ENCODE data around the gene CDNF. TPM values are rescaled to one million over a fixed set of nuclear protein-coding genes. Genes with fewer than 3 reads are reported as not detected.

CDNF gene
- total RNA-seq, 1 experiment from 2014 or later: 0.34 TPM

- no peaks in the 10 kb centered on the region for H3K36me3 ChIP-seq (ENCODE audit: insufficient read depth, low read length, poor library complexity, severe bottlenecking)
- peak; percentile 48 for DNase-seq (ENCODE audit: low spot score)
- intact Hi-C loops (cut with micrococcal nuclease; ENCODE audit: unreplicated experiment): no loop called here
- ChIA-PET CTCF (no interaction called here), POLR2A (ENCODE audit: low non-redundant PET) (no interaction called here)
- no peaks in the 10 kb centered on the region for H3K27me3 ChIP-seq (replicated peaks; ENCODE audit: insufficient read depth, low read depth, low read length, poor library complexity)
- H3K4me3 ChIP-seq (ENCODE audit: low read depth, low read length, poor library complexity, severe bottlenecking): no peak overlapping the region
- no TSS peak for BruUV-seq (replicated peaks)
- no peak for TF ChIP-seq EZH2 (IDR thresholded peaks at IDR 0.05; ENCODE audit: borderline replicate concordance, low read depth, low read length, poor library complexity, severe bottlenecking)
- TF ChIP-seq CTCF (conservative IDR thresholded peaks at IDR 0.05; ENCODE audit: low read depth, low read length): no peak
- no peak overlapping the region for H3K27ac ChIP-seq (ENCODE audit: low read depth, low read length, poor library complexity, severe bottlenecking)
- H3K4me1 ChIP-seq (ENCODE audit: insufficient read depth, low read length, poor library complexity, severe bottlenecking): no peaks in the 10 kb centered on the region
- H3K9me3 ChIP-seq (ENCODE audit: low read depth, low read length, poor library complexity, severe bottlenecking): no peaks in the 10 kb centered on the region
Observed at GRCh38 chr10:14812271-14812670, 25.6 kb downstream of the CDNF start.

GRCh38 chr10:14810969-14811953 lies 26.6 kb downstream of the CDNF start:
- no peak for DNase-seq (ENCODE audit: low spot score)
- BruUV-seq (replicated peaks): no TSS peak
- CTCF ChIA-PET: no interaction called here

GRCh38 chr10:14806318-14806717 lies 31.5 kb downstream of the CDNF start:
- CTCF ChIA-PET: no interaction called here
- no peak for DNase-seq (ENCODE audit: low spot score)
- intact Hi-C loops (cut with micrococcal nuclease; ENCODE audit: unreplicated experiment): no loop called here
- no peaks in the 10 kb centered on the region for H3K9me3 ChIP-seq (ENCODE audit: low read depth, low read length, poor library complexity, severe bottlenecking)
- TF ChIP-seq EZH2 (IDR thresholded peaks at IDR 0.05; ENCODE audit: borderline replicate concordance, low read depth, low read length, poor library complexity, severe bottlenecking) (no peak), CTCF (conservative IDR thresholded peaks at IDR 0.05; ENCODE audit: low read depth, low read length) (no peak)
- H3K27ac ChIP-seq (ENCODE audit: low read depth, low read length, poor library complexity, severe bottlenecking): no peak overlapping the region
- POLR2A ChIA-PET (ENCODE audit: low non-redundant PET): no interaction called here
- no TSS peak for BruUV-seq (replicated peaks)
- no peaks in the 10 kb centered on the region for H3K4me1 ChIP-seq (ENCODE audit: insufficient read depth, low read length, poor library complexity, severe bottlenecking)
- no peaks in the 10 kb centered on the region for H3K36me3 ChIP-seq (ENCODE audit: insufficient read depth, low read length, poor library complexity, severe bottlenecking)
- H3K4me3 ChIP-seq (ENCODE audit: low read depth, low read length, poor library complexity, severe bottlenecking): no peak overlapping the region
- H3K27me3 ChIP-seq (replicated peaks; ENCODE audit: insufficient read depth, low read depth, low read length, poor library complexity): peaks cover 4% of the 10 kb centered on the region

More at GRCh38 chr10:14810969-14811953, 26.6 kb downstream of the CDNF start:
- Histone ChIP-seq H3K27ac (ENCODE audit: low read depth, low read length, poor library complexity, severe bottlenecking) (no peak overlapping the region), H3K4me3 (ENCODE audit: low read depth, low read length, poor library complexity, severe bottlenecking) (no peak overlapping the region), H3K27me3 (replicated peaks; ENCODE audit: insufficient read depth, low read depth, low read length, poor library complexity) (no peaks in the 10 kb centered on the region), H3K9me3 (ENCODE audit: low read depth, low read length, poor library complexity, severe bottlenecking) (no peaks in the 10 kb centered on the region), H3K36me3 (ENCODE audit: insufficient read depth, low read length, poor library complexity, severe bottlenecking) (no peaks in the 10 kb centered on the region), H3K4me1 (ENCODE audit: insufficient read depth, low read length, poor library complexity, severe bottlenecking) (no peaks in the 10 kb centered on the region)
- intact Hi-C loops (cut with micrococcal nuclease; ENCODE audit: unreplicated experiment): loop anchor here (1.0 kb wide), 1 partner anchor 274 kb away; no protein-coding TSS in a partner anchor
- POLR2A ChIA-PET (ENCODE audit: low non-redundant PET): no interaction called here
- TF ChIP-seq CTCF (conservative IDR thresholded peaks at IDR 0.05; ENCODE audit: low read depth, low read length) (no peak), EZH2 (IDR thresholded peaks at IDR 0.05; ENCODE audit: borderline replicate concordance, low read depth, low read length, poor library complexity, severe bottlenecking) (no peak)

Measured in A673 (cell line).